HG02678 (cell line): ENCODE measurements around the gene ABHD14A.
"Not testable (repeated sequence)": the region's sequence is repeated elsewhere in the genome, so short reads cannot be mapped to it uniquely, and the experiment has no call there.

Source experiments
- ATAC-seq: cut with Tn5 transposase; IDR thresholded peaks from one replicate; pipeline ENCODE4 v1.9.1; 2021; ENCODE audit warnings: mild to moderate bottlenecking, moderate library complexity; ENCODE audit not compliant: unreplicated experiment

Gene ABHD14A

DNA sequence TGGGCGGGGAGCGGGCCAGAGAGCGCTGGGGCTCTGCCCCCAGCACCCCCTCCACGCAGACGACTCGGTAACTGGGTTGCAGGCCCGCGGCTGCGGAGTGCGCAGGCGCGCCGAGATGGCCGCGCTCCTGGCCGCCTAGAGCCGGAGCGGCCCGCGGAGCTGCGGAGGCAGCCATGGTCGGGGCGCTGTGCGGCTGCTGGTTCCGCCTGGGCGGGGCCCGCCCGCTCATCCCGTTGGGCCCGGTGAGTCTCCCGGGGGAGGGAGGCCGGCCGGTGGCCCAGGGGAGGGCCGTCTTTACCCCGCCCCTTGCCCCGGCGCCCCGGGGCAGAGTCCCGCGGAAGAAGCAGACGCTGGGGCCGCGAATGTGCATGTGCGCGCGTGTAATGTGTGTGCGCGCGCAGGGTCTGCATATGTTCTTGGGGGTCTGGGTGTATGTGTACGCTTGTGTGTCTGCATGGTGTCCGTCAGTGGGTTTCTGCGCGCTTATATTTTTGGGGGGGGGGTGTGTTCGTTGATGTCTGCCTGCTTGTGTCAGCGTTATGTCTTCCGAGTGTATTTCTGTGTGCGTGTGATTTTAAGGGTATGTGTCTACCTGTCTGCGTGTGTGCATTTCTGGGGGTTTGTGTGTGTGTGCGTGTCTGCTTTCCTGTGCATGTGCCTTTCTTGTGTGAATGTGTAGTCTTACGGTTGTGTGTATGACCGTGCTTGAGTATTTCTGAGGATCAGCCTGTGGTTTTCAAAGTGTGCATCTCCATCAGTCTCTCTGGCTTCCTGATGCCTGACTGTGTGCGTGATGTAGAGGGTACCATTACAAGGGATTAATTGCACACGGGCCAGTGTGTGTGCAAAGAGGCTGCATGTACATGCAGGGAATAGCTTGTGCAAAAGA, at the start of gene ABHD14A:
ABHD14A (plus strand) TSS at position 102 of the 889 bp plus-strand sequence; CDS start at position 174, 72 bp downstream.
- peak; percentile 66 for ATAC-seq

DNA sequence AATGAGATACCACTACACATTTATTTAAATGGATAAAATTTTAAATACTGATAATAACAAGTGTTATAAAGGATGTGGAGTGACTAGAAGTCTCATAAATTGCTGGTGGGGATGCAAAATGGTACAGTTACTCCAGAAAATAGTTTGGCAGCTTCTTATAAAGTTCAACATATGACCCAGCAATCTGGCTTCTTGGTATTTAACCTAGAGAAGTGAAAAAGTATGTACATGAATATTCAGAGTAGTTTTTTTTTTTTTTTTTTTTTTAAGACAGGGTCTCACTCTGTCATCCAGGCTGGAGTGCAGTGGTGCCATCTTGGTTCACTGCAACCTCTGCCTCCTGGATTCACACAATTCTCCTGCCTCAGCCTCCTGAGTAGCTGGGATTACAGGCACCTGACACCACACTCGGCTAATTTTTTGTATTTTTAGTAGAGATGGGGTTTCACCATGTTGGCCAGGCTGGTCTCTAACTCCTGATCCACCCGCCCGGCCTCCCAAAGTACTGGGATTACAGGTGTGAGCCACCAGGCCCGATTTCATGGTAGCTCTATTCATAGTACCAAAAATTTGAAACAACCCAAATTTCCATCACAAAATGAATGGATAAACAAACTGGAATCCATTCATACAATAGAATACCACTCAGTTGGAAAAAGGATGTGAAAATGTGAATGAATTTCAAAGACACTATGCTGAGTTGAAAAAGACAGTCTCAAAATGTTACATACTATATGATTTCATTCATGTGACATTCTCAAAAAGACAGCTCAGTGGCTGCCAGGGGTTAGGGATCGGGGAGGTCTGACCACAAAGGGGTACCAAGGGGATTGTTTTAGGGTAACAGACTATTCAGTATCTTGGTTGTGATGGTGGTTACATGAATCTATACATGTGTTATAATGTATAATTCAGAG, 47.5 kb upstream of the ABHD14A start:
- no peak for ATAC-seq

DNA sequence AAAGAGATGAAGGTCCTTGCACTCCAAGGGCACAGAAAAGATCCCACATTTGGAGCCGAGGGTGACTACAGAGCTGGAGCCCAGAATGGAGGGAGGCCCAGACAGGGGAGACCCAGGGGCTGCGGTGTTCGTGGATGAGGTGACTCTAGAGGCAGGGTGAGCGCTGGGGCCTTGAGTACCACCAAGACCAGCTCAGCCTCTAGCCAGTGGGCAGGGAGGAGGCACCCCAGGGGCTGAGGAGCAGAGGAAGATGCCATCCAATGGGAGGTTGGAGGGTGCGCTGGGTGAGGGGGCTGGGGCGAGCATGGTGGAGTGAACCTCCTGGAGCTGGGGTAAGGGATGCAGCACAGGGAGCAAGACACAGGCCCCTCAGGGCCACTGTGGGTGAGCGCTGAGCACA, 46.4 kb upstream of the ABHD14A start:
- ATAC-seq, result no peak

DNA sequence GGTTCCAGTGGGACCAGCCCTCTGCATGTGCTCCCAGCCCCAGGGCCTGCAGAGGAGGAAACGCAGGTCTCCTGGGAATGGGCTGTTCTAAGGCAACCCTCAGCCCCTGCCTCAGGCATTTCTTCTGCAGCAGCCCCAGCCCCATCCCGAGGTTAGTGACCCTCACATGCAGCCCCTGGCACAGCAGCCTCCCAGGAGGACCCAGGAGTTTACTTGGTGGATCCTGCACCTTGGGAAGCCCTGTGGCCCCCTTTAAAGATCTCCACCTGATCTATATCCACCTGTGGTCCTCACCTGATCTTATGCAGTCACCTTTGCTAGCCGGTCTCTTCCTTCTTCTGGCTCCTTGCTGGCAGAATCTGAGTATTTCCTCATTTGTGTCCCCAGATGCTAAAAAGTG, 45.9 kb upstream of the ABHD14A start:
- ATAC-seq, result not testable (repeated sequence)

DNA sequence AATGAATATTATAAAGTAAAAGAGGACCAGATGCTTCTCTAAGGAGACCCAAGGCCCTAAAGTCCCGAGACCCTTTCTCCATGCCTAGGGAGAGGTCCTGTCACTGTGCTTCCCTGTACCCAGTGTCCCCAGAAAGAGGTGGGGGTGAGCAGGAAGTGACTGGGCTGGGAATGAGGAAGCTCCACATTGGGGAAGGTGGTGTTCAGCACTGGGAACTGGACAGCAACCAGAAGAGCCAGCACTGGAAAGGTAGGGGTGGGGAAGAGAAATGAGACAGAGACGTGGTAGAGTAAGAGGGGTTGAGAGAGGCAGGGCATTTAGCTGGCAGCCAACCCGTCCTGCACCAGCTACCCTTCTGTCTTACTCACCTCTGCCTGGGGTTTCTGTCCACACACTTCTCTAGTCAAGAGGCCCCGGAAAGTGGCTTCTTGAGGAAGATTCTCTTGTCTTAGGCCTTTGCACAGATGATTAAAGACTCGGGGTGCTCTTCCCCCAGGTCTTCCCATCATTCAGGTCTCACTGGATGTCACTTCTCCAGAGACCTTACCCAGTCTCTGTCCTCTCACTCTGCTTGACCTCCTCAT, 45.4 kb upstream of the ABHD14A start:
- ATAC-seq, result no peak

DNA sequence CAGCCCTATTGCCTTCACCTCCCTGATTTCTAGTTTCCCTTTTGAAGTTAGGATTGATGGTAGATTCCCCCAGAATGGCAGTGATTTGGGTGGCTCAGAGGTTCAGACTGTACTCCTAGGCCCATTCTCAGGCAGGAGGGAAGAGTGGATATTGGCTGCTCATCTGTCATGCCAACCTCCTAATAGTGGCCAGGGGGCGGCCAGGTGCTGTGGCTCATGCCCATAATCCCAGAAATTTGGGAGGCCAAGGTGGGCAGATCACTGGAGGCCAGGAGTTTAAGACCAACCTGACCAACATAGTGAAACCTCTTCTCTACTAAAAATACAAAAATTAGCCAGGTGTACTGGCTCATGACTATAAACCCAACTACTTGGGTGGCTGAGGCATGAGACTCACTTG, 44.4 kb upstream of the ABHD14A start:
- no peak for ATAC-seq

DNA sequence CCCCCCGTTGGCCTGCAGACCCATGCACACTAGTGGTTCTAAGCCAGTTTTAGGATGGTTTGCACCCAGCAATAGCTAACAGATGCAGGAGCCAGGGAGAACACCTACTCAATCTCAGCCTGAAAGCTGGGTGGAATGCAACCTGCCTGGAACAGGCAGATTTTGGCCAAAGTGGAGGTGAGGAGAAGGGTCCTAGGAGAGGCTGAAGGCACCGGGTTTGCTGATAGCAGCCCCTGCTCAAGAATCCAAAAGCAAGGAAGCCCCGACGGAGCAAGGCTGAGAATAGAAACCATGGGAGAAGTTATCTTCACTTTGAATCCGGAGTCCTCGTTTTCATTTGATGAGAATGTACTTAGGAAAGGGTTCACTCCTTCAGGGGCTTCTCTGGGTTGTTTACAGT, 43.1 kb upstream of the ABHD14A start:
- ATAC-seq, result no peak

DNA sequence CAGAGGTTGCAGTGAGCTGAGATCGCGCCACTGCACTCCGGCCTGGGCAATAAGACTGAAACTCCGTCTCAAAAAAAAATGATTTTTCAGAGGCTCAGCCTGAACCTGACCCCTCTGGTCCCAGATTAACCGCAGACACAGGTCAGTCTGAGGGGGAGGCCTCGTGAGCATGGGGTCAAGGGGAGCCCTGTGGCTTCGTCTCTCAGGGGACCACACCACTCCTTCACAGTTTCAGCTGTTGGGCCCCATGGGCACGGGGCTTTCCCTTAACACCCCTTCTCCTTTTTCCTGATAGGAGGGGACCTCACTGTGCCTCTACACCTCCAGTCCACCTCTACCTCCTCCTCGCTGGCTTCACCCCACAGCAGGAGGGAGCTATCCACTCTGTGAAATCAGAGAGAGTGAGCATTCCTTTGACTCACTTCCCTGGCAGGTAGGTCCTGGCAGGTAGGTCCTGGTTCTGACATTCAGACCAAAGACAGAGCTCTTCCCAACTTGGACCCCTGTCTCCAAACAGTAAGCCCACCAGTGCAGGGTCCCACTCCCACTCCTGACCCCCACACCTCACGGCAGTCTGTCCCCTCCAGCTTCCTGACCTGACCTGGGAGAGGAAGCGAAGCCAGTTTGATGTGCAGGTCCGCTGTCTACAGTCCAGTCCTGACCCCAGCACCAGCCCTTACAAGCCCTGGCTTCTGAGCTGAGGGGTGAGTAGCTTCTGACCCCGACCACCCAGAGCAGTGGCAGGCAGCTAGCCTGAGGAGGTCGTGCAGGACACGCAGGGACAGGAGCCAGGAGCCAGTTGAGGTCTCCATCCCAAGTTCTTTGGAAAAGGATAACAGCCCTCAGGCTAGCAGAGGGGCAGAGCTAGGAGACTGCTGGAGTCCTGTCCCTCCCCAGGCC, 42.1 kb upstream of the ABHD14A start:
- no peak for ATAC-seq

DNA sequence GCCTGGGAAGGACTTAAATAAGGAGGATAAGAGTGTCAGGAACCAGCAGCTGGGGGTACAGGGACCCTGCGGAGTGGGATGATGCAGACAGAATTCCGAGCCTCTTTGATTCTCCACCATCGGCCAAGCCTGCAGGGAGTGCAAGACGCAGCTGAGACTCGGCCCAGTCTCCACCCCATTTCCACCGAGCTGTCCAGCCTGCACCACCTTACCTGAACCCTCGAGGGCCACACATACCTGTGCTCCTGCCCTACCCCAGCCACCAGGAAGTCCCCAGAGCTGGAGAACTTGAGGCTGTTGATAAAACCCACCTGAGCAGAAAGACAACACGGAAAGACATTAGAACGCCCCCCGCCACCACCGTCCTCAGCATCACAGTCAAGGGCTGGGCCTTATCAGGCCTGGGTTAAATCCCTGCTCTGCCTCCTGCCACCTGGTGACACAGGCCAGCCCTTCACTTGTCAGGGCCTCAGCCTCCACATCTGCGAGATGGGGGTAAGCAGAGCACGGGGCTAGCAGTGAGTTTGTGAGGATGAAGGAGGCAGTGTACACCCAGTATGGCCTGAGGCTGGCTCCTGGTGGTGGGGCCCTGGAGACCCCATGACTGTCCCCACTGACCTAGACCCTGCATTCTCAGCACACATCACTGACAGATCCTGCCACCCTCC, 41.3 kb upstream of the ABHD14A start:
- no peak for ATAC-seq

DNA sequence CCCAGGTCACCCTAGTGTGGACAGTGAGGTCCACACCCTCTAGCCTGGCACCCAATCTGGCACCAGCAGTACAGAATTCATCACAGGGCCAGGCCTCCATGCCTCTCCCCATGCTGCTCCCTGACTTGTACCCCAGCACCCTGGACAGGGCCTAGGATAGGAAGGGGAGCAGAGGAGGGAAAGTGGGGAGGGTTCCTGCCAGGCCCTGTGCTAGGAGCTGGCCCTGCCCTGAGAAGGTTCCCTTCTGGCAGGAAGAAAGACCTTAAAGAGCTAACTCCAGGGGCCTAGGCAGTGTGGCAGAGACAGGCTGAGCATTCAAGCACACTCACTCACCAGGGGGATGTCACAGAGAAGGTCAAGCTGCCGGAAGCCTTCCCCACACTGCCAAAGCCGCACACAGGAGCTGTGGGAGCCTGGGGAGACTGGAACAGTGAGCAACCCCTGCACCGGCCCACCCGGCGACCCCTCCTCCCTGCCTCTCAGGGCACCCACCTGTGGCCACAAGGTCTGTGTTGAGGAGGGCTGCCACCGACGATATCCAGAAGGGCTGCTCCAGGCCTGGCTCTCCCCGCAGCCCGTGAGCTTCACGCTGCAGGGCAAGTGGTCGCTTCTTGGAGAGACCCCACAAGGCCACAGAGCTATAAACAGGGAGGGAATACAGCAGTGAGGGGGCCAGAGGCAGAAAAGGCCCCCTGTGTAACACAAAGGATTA, 40.6 kb upstream of the ABHD14A start:
- ATAC-seq, result no peak

DNA sequence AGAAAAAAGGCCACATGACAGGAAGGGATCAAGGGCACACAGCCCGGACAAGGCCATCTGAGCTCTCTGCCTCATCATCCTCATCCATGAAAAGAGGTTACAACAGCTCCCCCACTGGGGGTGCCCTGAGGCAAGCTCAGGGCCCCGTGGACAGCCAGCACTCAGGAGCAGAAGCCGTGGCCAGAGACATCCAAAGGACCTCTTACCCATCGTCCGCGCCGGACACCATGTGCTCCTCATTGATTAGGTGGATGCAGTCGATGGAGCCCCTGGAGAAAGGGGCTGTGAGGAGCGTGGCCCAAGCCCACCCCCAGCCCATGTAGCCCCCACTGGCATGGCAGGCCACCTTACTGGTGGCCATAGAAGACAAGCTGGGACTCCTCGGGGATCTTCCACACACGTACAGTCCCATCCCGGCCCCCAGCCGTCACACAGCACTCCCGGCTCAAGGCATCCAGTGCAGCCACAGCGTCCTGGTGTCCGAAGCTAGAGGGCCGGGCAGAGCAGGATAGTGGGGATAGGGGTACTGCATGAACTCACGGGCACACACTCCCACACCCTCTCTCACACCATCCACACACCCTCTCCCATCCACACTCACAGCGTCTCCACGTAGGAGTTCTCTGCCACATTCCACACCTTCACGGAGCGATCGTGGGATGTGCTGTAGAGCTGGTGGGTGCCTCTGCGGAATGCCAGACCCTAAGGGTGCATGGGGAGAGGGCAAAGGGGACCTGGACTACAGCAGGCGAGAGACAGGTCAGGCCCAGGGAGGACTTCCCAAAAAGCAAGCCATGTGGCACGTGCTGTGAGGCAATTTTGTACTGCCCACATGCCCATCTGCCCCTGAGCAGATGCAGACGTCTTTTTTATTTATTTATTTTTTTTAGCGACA, 39.6 kb upstream of the ABHD14A start:
- ATAC-seq, result no peak

DNA sequence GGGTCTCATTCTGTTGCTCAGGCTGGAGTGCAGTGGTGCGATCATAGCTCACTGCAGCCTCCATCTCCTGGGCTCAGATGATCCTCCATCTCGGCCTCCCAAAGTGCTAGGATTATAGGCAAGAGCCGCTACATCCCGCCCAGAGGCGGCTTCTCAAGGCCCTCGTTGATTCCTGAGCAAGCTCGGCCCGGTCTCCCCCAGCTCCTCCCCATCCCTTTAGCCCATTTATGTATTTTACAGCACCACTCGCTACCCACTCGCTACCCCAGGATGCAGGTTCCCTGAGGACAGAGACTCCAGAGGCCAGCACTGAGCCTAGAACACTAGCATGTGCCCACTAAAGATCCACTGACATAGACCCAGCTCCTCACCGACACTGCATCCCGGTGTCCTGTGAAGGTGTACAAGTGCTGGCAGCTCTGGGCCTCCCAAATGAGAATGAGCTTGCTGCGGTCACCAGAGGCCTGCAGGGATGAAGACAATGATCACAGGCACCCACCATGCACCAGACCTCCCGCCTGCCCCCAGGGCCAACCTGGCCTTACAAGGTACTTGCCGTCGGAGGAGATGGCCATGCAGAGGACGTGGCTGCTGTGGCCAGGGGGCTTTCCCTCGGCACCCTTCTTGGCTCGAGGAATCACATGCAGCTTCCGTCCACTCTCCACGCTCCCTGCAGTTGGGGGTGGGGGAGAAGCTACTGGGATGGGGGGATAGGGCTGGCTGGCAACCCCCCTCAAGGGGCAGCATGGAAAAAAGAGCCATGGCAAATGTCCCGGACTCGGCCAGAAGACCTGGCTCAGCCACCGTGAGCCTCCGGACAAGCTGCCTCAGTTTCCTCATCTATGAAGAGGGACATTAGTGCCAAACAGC, 38.7 kb upstream of the ABHD14A start:
- no peak for ATAC-seq

DNA sequence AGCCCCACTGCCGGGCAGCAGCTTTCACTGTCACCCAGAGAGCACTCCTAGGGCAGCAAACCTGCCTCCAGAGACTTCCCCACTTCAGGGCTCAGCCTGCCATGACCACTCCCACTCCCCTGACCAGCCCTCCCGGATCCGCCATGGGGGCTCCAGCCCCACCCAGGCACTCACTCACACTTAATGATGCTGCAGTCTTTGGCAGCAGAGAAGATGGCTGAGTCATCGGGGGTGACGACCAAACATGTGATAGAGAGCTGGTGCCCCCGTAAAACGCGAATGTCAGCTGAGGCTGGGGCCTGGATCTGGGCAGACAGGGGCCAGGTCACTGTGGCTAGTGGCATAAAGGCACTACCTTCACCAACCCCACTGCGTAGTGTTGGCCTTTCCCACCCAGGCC, 37.9 kb upstream of the ABHD14A start:
- no peak for ATAC-seq

DNA sequence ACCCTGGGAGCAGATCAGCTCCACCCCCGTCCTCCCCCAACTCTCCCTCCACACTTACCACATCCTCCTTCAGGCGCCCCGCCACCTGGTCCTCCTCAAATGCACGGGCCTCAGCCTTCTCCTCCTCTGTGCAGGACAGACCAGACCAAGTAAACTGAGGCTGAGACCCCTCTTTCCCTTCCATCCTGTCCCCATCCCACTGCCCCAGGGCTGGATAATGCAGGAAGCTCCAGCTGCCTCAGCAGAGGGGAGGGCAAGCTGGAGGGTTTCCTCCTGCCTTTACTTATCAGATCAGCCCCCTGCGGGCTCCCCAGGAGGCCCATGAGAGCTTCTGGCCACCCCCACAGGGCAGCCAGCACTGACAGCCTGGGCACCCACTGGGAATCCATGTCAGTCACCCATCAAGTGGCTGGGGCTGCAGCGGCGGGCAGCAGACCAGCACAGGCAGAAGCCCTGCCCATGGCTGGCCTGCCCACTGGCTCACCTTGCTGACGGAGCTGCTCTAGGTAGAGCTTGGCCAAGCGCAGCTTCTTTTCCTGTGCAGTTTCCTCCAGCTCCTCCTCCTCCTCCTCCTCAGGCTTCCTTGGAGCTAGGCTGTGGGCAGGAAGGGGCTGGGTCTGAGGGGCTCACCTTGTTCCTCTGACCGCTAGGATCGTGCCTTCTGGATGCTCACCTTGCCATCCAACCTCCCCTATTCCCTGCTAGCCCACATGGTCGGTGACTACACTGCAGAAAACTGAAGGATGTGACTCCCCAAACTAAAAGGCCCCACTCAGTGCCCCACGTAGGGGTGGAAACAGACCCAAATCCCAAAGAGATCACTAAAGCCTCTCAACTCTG, 37.0 kb upstream of the ABHD14A start:
- no peak for ATAC-seq

DNA sequence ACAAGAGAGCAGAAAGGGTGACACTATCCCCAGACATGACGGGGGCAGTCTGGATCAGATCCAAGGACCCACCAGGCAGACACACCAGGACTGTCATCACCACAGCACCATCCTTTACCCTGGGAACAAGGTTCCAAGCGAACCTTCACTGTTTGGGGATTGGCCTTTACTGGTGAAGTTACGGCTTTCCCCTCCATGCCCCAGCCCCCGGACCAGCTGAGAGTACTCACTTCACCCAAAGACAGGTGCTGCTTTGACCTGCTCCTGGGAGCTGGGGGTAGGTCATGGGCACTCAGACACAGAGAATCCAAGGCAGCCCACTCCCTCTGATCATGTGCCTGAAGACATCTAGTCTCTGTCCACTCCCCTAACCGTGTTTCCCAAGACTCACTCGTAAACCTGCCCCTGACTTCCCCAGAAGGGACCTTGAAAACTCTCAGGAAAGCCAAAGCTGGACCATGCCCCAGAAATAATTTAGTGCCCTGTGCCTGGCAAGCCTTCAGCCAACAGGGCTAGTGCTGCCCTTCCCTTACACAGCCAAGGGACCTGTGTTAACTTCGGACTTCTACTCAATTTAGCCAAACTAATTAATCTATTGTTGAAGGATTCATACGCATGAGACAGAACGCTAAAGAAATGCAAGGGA, 36.0 kb upstream of the ABHD14A start:
- ATAC-seq, result no peak
